Liver (tissue), 9 donors: ENCODE data around the gene TRPM8. TPM values are rescaled to one million over a fixed set of nuclear protein-coding genes. Genes with fewer than 3 reads are reported as not detected.

Experiments used
- DNase-seq: peaks from one replicate; pipeline ENCODE4 v3.0.0-alpha.2; 2017; ENCODE audit warnings: low spot score
- H3K27ac ChIP-seq, 2 donors: one replicate each; pipeline ENCODE4 v1.7.0; 2013; ENCODE audit warnings: inconsistent platforms in 2 of 2, low read length in 2 of 2, control low read depth in 1 of 2, low read depth in 1 of 2, mild to moderate bottlenecking in 1 of 2
- H3K27me3 ChIP-seq, 4 donors: one replicate each; pipeline versions ENCODE4 v1.6.1 to v1.7.0; 2013; ENCODE audit warnings: low read length in 3 of 4, inconsistent platforms in 1 of 4, mild to moderate bottlenecking in 1 of 4, moderate library complexity in 1 of 4; ENCODE audit not compliant: control insufficient read depth in 4 of 4, insufficient read depth in 4 of 4
- H3K36me3 ChIP-seq, 4 donors: one replicate each; pipeline versions ENCODE4 v1.6.1 to v1.7.0; 2013; ENCODE audit warnings: low read length in 3 of 4, mild to moderate bottlenecking in 3 of 4, low read depth in 1 of 4, moderate library complexity in 1 of 4; ENCODE audit not compliant: control insufficient read depth in 4 of 4, insufficient read depth in 3 of 4
- H3K4me1 ChIP-seq, 4 donors: one replicate each; pipeline versions ENCODE4 v1.6.1 to v1.7.0; 2013; ENCODE audit warnings: low read length in 3 of 4, mild to moderate bottlenecking in 3 of 4, moderate library complexity in 1 of 4; ENCODE audit not compliant: control insufficient read depth in 4 of 4, insufficient read depth in 4 of 4
- H3K4me3 ChIP-seq, 3 donors: one replicate each; pipeline versions ENCODE4 v1.6.1 to v1.7.0; 2013; ENCODE audit warnings: low read length in 3 of 3, control low read depth in 1 of 3, low read depth in 1 of 3, mild to moderate bottlenecking in 1 of 3
- H3K9ac ChIP-seq, 2 donors: one replicate each; pipeline ENCODE4 v1.7.0; 2013; ENCODE audit warnings: low read length in 2 of 2, mild to moderate bottlenecking in 2 of 2, moderate library complexity in 2 of 2, control low read depth in 1 of 2, low read depth in 1 of 2
- H3K9me3 ChIP-seq, 4 donors: one replicate each; pipeline versions ENCODE4 v1.6.1 to v1.7.0; 2013; ENCODE audit warnings: low read length in 3 of 4; ENCODE audit not compliant: control insufficient read depth in 4 of 4
- ATF3 ChIP-seq: IDR thresholded peaks from 2 replicates; pipeline ENCODE4 v1.6.1; 2016; ENCODE audit warnings: antibody characterized with exemption
- CTCF ChIP-seq: fragments of 150-350 bp; IDR thresholded peaks from 2 replicates; pipeline ENCODE4 v1.5.1; 2017; ENCODE audit warnings: improper control_type of control experiment, low read depth, low read length; ENCODE audit not compliant: missing input control
- FOXA1 ChIP-seq: IDR thresholded peaks from 2 replicates; pipeline ENCODE4 v1.6.1; 2016; ENCODE audit warnings: antibody characterized with exemption
- GABPA ChIP-seq, 2 donors: IDR thresholded peaks in 1 of 2; conservative IDR thresholded peaks in 1 of 2; 2 replicates each; pipeline ENCODE4 v1.6.1; 2016; ENCODE audit warnings: antibody characterized with exemption in 2 of 2, mild to moderate bottlenecking in 1 of 2, moderate library complexity in 1 of 2
- HNF4A ChIP-seq, 2 donors: conservative IDR thresholded peaks; 2 replicates each; pipeline ENCODE4 v1.6.1; 2016; ENCODE audit warnings: antibody characterized with exemption in 2 of 2, mild to moderate bottlenecking in 2 of 2
- JUND ChIP-seq, 2 donors: IDR thresholded peaks; 2 replicates each; pipeline ENCODE4 v1.6.1; 2016; ENCODE audit warnings: antibody characterized with exemption in 2 of 2
- MAX ChIP-seq: IDR thresholded peaks from 2 replicates; pipeline ENCODE4 v1.6.1; 2016; ENCODE audit warnings: antibody characterized with exemption
- NR2F2 ChIP-seq: IDR thresholded peaks from 2 replicates; pipeline ENCODE4 v1.6.1; 2016; ENCODE audit warnings: antibody characterized with exemption
- RAD21 ChIP-seq, 2 donors: IDR thresholded peaks; 2 replicates each; pipeline ENCODE4 v1.6.1; 2016; ENCODE audit warnings: antibody characterized with exemption in 2 of 2, mild to moderate bottlenecking in 2 of 2
- REST ChIP-seq: IDR thresholded peaks from 2 replicates; pipeline ENCODE4 v1.6.1; 2016; ENCODE audit warnings: antibody characterized with exemption, mild to moderate bottlenecking
- SP1 ChIP-seq: IDR thresholded peaks from 2 replicates; pipeline ENCODE4 v1.6.1; 2018; ENCODE audit warnings: antibody characterized with exemption, mild to moderate bottlenecking
- TAF1 ChIP-seq: conservative IDR thresholded peaks from 2 replicates; pipeline ENCODE4 v1.6.1; 2016; ENCODE audit warnings: antibody characterized with exemption, mild to moderate bottlenecking
- YY1 ChIP-seq: IDR thresholded peaks from 2 replicates; pipeline ENCODE4 v1.6.1; 2016; ENCODE audit warnings: antibody characterized with exemption, mild to moderate bottlenecking
- WGBS: extraction: QIAGEN DNeasy Blood & Tissue Kit; methylation state at CpG from one replicate; pipeline ENCODE4 v1.1.7; 2013; 5-methylcytosine and 5-hydroxymethylcytosine counted together
- polyA plus RNA-seq, 2 donors: library from polyadenylated mRNA; stranded (reverse) in 1 of 2; unstranded in 1 of 2; fragments of 200-250 nt in 1 of 2; fragments of >200 nt in 1 of 2; fragmentation: Nextera tagmentation in 1 of 2; extraction: Ambion mirVana in 1 of 2; gene quantifications; one replicate each; pipeline versions ENCODE4 v1.2.1 to v1.2.3, GENCODE V29; 2013 to 2015
- total RNA-seq, 2 donors: library from RNA; depleted of rRNA; stranded (reverse); fragments of >200 nt; gene quantifications; one replicate each; pipeline ENCODE4 v1.2.3, GENCODE V29; 2014
- donor health status: healthy.
- donor health status: healthy.
- donor health status: healthy.
- donor health status: healthy.
- donor health status: healthy.

The TRPM8 gene
- total and polyA plus RNA-seq, 4 donors, result 1.1 to 79.2 (median 33.2) TPM

- no peak for TF ChIP-seq REST
- no peak for TF ChIP-seq NR2F2
- no peak for TF ChIP-seq CTCF
- no peak for TF ChIP-seq YY1
- TF ChIP-seq GABPA (IDR thresholded peaks at IDR 0.05 in 1 of 2, conservative IDR thresholded peaks at IDR 0.05 in 1 of 2), result no peak
- no peak for TF ChIP-seq FOXA1
- TF ChIP-seq JUND (IDR thresholded peaks at IDR 0.05), result no peak
- TF ChIP-seq MAX, result no peak
- no peak for TF ChIP-seq SP1
- no peak for TF ChIP-seq ATF3
- TF ChIP-seq RAD21 (IDR thresholded peaks at IDR 0.05), result no peak
- Histone ChIP-seq H3K27ac (no peak overlapping the region), H3K9me3 (no peaks in the 10 kb centered on the region), H3K4me1 (peaks cover 0 to 2% (median 0%) of the 10 kb centered on the region in 4 donors), H3K9ac (no peak overlapping the region), H3K27me3 (no peaks in the 10 kb centered on the region), H3K36me3 (peaks cover 0 to 46% (median 19%) of the 10 kb centered on the region in 4 donors), H3K4me3 (no peak overlapping the region)
- 92% methylated on average over 8 of the region's 8 CpGs for WGBS
- DNase-seq, result no peak
These were observed 84.4 kb downstream of the TRPM8 start for GRCh38 chr2:234001380-234002160.

GRCh38 chr2:234002281-234002680, 85.1 kb downstream of the TRPM8 start:
- Histone ChIP-seq H3K27me3 (no peaks in the 10 kb centered on the region), H3K4me3 (no peak overlapping the region), H3K36me3 (peaks cover 0 to 47% (median 23%) of the 10 kb centered on the region in 4 donors), H3K9ac (no peak overlapping the region), H3K4me1 (peaks cover 0 to 2% (median 0%) of the 10 kb centered on the region in 4 donors), H3K27ac (no peak overlapping the region), H3K9me3 (no peaks in the 10 kb centered on the region)
- DNase-seq, result no peak
- WGBS, result 94% methylated on average over 4 of the region's 4 CpGs
- TF ChIP-seq REST (no peak), FOXA1 (no peak), YY1 (no peak), TAF1 (no peak), HNF4A (conservative IDR thresholded peaks at IDR 0.05) (no peak), CTCF (no peak), JUND (IDR thresholded peaks at IDR 0.05) (no peak), GABPA (IDR thresholded peaks at IDR 0.05 in 1 of 2, conservative IDR thresholded peaks at IDR 0.05 in 1 of 2) (no peak)
